WI38 (cell line): Measurements from ENCODE around the gene POLR1G.

Experiments
- H3K4me3 ChIP-seq: 2 replicates; pipeline ENCODE4 v1.5.1; 2011; ENCODE audit warnings: low read depth, mild to moderate bottlenecking, control low read depth, low read length
- CTCF ChIP-seq: IDR thresholded peaks from 2 replicates; pipeline ENCODE4 v1.5.1; 2012; ENCODE audit warnings: low read depth, mild to moderate bottlenecking, control low read depth, low read length

POLR1G gene

GRCh38 chr19:45440259-45440638 lies 33.8 kb downstream of the POLR1G start:
- TF ChIP-seq CTCF: no peak
- peak overlapping the region; percentile 63 for H3K4me3 ChIP-seq

- TF ChIP-seq CTCF: no peak
- no peak overlapping the region for H3K4me3 ChIP-seq
Observed at GRCh38 chr19:45440873-45441654, 34.6 kb downstream of the POLR1G start.

GRCh38 chr19:45442408-45442777 lies 35.9 kb downstream of the POLR1G start:
- no peak for TF ChIP-seq CTCF
- no peak overlapping the region for H3K4me3 ChIP-seq

- peak overlapping the region; percentile 53 for H3K4me3 ChIP-seq
- TF ChIP-seq CTCF: no peak
Observed at GRCh38 chr19:45442778-45443461, 36.5 kb downstream of the POLR1G start.

GRCh38 chr19:45443462-45444317 lies 37.2 kb downstream of the POLR1G start:
- no peak for TF ChIP-seq CTCF
- H3K4me3 ChIP-seq: peak overlapping the region; percentile 53

GRCh38 chr19:45444318-45445041 lies 38.0 kb downstream of the POLR1G start:
- no peak for TF ChIP-seq CTCF
- H3K4me3 ChIP-seq: peak overlapping the region; percentile 20; the same call in 1 of the 2 replicates
